Measurements from ENCODE around the gene GRAP2.

GRAP2 gene

DNA sequence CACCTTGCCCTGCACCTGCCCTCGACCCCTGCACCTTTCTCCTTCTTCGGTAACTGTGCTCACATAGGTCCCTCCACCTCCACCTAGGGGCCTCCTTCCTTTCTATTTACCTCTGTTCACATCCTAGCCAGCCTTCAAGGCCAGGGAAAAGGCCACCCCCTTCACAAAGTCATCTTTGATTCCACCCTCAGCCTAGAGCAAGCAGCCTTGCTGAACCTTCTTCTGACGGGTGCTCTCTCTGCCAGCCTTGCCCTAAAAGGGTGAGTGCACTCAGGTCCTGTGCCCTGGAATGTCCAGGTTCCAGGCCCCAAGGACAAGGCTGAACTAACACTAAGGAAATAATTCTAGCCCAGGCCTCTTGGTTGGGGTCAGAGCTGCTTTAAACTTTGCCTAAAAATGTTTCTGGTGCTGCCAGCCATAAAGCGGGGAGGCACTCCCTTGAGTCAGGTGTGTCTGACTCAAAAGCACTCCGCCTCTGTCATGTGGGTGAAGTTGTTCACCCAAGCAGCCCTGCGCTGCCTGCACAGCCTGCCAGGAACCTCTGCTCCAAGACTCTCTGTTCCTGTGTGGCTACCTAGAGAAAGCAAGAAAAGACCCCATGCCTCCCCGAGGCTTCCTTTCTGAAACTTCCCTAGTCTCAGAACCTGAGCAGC, 84.6 kb downstream of the GRAP2 start:
- no peak for DNase-seq (ENCODE audit: low read depth in 1 of 2, low spot score in 1 of 2)
- H3K27ac ChIP-seq (replicated peaks): no peak overlapping the region
- no peak overlapping the region for H3K4me3 ChIP-seq (replicated peaks; ENCODE audit: insufficient read depth, low read length)
- peaks cover 14% of the 10 kb centered on the region for H3K27me3 ChIP-seq (ENCODE audit: insufficient read depth, poor library complexity, severe bottlenecking)
- TF ChIP-seq GABPA (IDR thresholded peaks at IDR 0.05; ENCODE audit: low read depth) (no peak), POLR2AphosphoS5 (IDR thresholded peaks at IDR 0.05; ENCODE audit: low read depth) (no peak), SPI1 (IDR thresholded peaks at IDR 0.05; ENCODE audit: borderline replicate concordance, low read depth) (no peak)
- TF ChIP-seq, protein P1, sequence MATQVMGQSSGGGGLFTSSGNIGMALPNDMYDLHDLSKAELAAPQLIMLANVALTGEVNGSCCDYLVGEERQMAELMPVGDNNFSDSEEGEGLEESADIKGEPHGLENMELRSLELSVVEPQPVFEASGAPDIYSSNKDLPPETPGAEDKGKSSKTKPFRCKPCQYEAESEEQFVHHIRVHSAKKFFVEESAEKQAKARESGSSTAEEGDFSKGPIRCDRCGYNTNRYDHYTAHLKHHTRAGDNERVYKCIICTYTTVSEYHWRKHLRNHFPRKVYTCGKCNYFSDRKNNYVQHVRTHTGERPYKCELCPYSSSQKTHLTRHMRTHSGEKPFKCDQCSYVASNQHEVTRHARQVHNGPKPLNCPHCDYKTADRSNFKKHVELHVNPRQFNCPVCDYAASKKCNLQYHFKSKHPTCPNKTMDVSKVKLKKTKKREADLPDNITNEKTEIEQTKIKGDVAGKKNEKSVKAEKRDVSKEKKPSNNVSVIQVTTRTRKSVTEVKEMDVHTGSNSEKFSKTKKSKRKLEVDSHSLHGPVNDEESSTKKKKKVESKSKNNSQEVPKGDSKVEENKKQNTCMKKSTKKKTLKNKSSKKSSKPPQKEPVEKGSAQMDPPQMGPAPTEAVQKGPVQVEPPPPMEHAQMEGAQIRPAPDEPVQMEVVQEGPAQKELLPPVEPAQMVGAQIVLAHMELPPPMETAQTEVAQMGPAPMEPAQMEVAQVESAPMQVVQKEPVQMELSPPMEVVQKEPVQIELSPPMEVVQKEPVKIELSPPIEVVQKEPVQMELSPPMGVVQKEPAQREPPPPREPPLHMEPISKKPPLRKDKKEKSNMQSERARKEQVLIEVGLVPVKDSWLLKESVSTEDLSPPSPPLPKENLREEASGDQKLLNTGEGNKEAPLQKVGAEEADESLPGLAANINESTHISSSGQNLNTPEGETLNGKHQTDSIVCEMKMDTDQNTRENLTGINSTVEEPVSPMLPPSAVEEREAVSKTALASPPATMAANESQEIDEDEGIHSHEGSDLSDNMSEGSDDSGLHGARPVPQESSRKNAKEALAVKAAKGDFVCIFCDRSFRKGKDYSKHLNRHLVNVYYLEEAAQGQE (IDR thresholded peaks at IDR 0.05; ENCODE audit: insufficient replicate concordance, low read depth): no peak
- TF ChIP-seq, protein P2, sequence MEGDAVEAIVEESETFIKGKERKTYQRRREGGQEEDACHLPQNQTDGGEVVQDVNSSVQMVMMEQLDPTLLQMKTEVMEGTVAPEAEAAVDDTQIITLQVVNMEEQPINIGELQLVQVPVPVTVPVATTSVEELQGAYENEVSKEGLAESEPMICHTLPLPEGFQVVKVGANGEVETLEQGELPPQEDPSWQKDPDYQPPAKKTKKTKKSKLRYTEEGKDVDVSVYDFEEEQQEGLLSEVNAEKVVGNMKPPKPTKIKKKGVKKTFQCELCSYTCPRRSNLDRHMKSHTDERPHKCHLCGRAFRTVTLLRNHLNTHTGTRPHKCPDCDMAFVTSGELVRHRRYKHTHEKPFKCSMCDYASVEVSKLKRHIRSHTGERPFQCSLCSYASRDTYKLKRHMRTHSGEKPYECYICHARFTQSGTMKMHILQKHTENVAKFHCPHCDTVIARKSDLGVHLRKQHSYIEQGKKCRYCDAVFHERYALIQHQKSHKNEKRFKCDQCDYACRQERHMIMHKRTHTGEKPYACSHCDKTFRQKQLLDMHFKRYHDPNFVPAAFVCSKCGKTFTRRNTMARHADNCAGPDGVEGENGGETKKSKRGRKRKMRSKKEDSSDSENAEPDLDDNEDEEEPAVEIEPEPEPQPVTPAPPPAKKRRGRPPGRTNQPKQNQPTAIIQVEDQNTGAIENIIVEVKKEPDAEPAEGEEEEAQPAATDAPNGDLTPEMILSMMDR (IDR thresholded peaks at IDR 0.05; ENCODE audit: insufficient read depth, low read length): no peak

DNA sequence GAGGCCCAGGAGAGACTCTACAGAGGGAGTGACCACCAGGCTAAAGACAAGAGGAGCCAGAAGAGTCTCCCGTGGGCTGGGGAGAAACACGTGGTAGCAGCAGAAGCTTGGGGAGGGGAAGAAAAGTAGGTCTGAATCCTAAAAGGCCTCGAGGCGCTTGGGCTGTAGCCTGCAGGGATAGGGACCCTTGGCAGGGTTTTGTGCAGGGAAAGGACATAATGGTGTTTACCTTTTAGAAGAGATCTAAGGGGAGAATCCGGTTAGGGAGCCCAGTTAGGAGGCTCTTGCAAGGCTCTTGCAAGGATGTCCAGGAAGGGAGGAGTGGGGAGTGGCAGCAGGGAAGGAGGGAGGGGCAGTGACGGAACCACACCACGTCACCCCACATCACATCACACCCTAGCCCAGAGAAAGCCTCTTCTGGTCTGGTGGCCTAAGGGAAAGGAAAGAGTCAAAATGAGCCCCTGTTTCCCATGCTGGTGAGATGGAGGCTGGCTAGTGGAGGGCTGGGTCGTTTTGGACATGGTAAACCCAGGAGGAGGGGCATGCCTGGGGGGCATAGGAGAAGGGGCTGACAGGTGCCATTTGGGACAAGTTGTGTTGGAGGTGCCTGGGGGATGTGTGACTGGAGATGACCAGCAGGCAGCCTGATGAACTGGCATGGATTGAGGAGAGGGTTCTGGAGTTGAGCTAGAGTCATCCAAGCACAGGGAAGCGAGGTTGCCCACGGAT, 87.7 kb downstream of the GRAP2 start:
- no peak for DNase-seq (ENCODE audit: low read depth in 1 of 2, low spot score in 1 of 2)
- H3K4me3 ChIP-seq (replicated peaks; ENCODE audit: insufficient read depth, low read length): no peak overlapping the region

DNA sequence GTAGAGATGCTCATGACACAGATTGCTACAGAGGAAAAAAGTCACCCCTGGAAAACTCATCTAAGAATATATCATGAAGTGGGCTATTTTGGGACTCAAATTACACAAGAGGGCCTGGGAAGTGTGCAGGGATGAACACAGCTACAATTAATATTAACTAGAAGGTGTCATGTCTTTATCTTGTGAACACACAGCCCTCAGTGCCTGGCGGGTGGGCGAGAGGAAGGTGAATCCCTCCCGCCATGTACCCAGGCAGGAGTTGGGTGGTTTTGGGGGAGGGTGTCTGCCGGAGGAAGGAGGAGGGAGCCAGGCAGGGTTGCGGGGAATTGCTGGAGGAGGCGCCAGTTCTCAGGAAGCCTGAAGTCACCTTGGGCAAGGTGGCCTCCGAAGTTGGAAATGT, 88.7 kb downstream of the GRAP2 start:
- no peak overlapping the region for H3K4me3 ChIP-seq (replicated peaks; ENCODE audit: insufficient read depth, low read length)
- H3K27ac ChIP-seq (replicated peaks): no peak overlapping the region
- TF ChIP-seq GABPA (IDR thresholded peaks at IDR 0.05; ENCODE audit: low read depth): no peak
- TF ChIP-seq, protein P2 (IDR thresholded peaks at IDR 0.05; ENCODE audit: insufficient read depth, low read length): no peak
- TF ChIP-seq SPI1 (IDR thresholded peaks at IDR 0.05; ENCODE audit: borderline replicate concordance, low read depth): no peak
- no peak for TF ChIP-seq POLR2AphosphoS5 (IDR thresholded peaks at IDR 0.05; ENCODE audit: low read depth)
- TF ChIP-seq, protein P1 (IDR thresholded peaks at IDR 0.05; ENCODE audit: insufficient replicate concordance, low read depth): no peak
- DNase-seq (ENCODE audit: low read depth in 1 of 2, low spot score in 1 of 2): no peak
- peaks cover 26% of the 10 kb centered on the region for H3K27me3 ChIP-seq (ENCODE audit: insufficient read depth, poor library complexity, severe bottlenecking)

More for the DNA sequence above, 87.7 kb downstream of the GRAP2 start:
- Histone ChIP-seq H3K27ac (replicated peaks) (no peak overlapping the region), H3K27me3 (ENCODE audit: insufficient read depth, poor library complexity, severe bottlenecking) (peaks cover 22% of the 10 kb centered on the region)
- TF ChIP-seq GABPA (IDR thresholded peaks at IDR 0.05; ENCODE audit: low read depth): no peak
- no peak for TF ChIP-seq POLR2AphosphoS5 (IDR thresholded peaks at IDR 0.05; ENCODE audit: low read depth)
- TF ChIP-seq, protein P1 (IDR thresholded peaks at IDR 0.05; ENCODE audit: insufficient replicate concordance, low read depth): no peak
- TF ChIP-seq, protein P2 (IDR thresholded peaks at IDR 0.05; ENCODE audit: insufficient read depth, low read length): no peak
- no peak for TF ChIP-seq SPI1 (IDR thresholded peaks at IDR 0.05; ENCODE audit: borderline replicate concordance, low read depth)
